ENCODE measurements around the gene PRCP.
"Not testable (repeated sequence)": the region's sequence is repeated elsewhere in the genome, so short reads cannot be mapped to it uniquely, and the experiment has no call there.

Gene PRCP

GRCh38 chr11:82867495-82868082 is 32.6 kb downstream of the PRCP start:
- Histone ChIP-seq H3K27ac (ENCODE audit: low read length) (no peak overlapping the region), H3K4me3 (ENCODE audit: low read depth in 1 of 2, low read length in 2 of 2) (peak overlapping the region in 1 of 2 donors; percentile 50), H3K27me3 (ENCODE audit: low read depth, low read length) (no peaks in the 10 kb centered on the region), H3K9me3 (ENCODE audit: control insufficient read depth in 1 of 2, low read length in 2 of 2) (no peaks in the 10 kb centered on the region), H3K36me3 (ENCODE audit: control insufficient read depth in 1 of 2, insufficient read depth in 2 of 2, low read length in 2 of 2) (no peaks in the 10 kb centered on the region), H3K4me1 (ENCODE audit: control insufficient read depth in 1 of 2, insufficient read depth in 2 of 2, low read length in 2 of 2) (peaks cover 5 to 14% of the 10 kb centered on the region in 2 donors)

- no peaks in the 10 kb centered on the region for H3K27me3 ChIP-seq (ENCODE audit: low read depth, low read length)
- H3K4me3 ChIP-seq (ENCODE audit: low read depth in 1 of 2, low read length in 2 of 2), result no peak overlapping the region
- H3K9me3 ChIP-seq (ENCODE audit: control insufficient read depth in 1 of 2, low read length in 2 of 2), result no peaks in the 10 kb centered on the region
- no peak overlapping the region for H3K27ac ChIP-seq (ENCODE audit: low read length)
- peaks cover 5 to 14% of the 10 kb centered on the region in 2 donors for H3K4me1 ChIP-seq (ENCODE audit: control insufficient read depth in 1 of 2, insufficient read depth in 2 of 2, low read length in 2 of 2)
- no peaks in the 10 kb centered on the region for H3K36me3 ChIP-seq (ENCODE audit: control insufficient read depth in 1 of 2, insufficient read depth in 2 of 2, low read length in 2 of 2)
Measured at GRCh38 chr11:82865841-82866240, 34.4 kb downstream of the PRCP start.

- Histone ChIP-seq H3K36me3 (ENCODE audit: control insufficient read depth in 1 of 2, insufficient read depth in 2 of 2, low read length in 2 of 2) (no peaks in the 10 kb centered on the region), H3K4me3 (ENCODE audit: low read depth in 1 of 2, low read length in 2 of 2) (no peak overlapping the region), H3K27ac (ENCODE audit: low read length) (no peak overlapping the region), H3K27me3 (ENCODE audit: low read depth, low read length) (no peaks in the 10 kb centered on the region), H3K4me1 (ENCODE audit: control insufficient read depth in 1 of 2, insufficient read depth in 2 of 2, low read length in 2 of 2) (peaks cover 5 to 9% of the 10 kb centered on the region in 2 donors), H3K9me3 (ENCODE audit: control insufficient read depth in 1 of 2, low read length in 2 of 2) (no peaks in the 10 kb centered on the region)
Measured at GRCh38 chr11:82864268-82864667, 36.0 kb downstream of the PRCP start.

GRCh38 chr11:82863209-82863608 is 37.0 kb downstream of the PRCP start:
- H3K36me3 ChIP-seq (ENCODE audit: control insufficient read depth in 1 of 2, insufficient read depth in 2 of 2, low read length in 2 of 2), result no peaks in the 10 kb centered on the region
- no peaks in the 10 kb centered on the region for H3K9me3 ChIP-seq (ENCODE audit: control insufficient read depth in 1 of 2, low read length in 2 of 2)
- no peaks in the 10 kb centered on the region for H3K27me3 ChIP-seq (ENCODE audit: low read depth, low read length)
- peaks cover 5 to 9% of the 10 kb centered on the region in 2 donors for H3K4me1 ChIP-seq (ENCODE audit: control insufficient read depth in 1 of 2, insufficient read depth in 2 of 2, low read length in 2 of 2)
- no peak overlapping the region for H3K27ac ChIP-seq (ENCODE audit: low read length)
- H3K4me3 ChIP-seq (ENCODE audit: low read depth in 1 of 2, low read length in 2 of 2), result no peak overlapping the region

- no peaks in the 10 kb centered on the region for H3K9me3 ChIP-seq (ENCODE audit: control insufficient read depth in 1 of 2, low read length in 2 of 2)
- H3K4me1 ChIP-seq (ENCODE audit: control insufficient read depth in 1 of 2, insufficient read depth in 2 of 2, low read length in 2 of 2), result peaks cover 5 to 9% of the 10 kb centered on the region in 2 donors
- H3K27ac ChIP-seq (ENCODE audit: low read length), result no peak overlapping the region
- H3K27me3 ChIP-seq (ENCODE audit: low read depth, low read length), result no peaks in the 10 kb centered on the region
- no peak overlapping the region for H3K4me3 ChIP-seq (ENCODE audit: low read depth in 1 of 2, low read length in 2 of 2)
- peaks cover 5 to 8% of the 10 kb centered on the region in 2 donors for H3K36me3 ChIP-seq (ENCODE audit: control insufficient read depth in 1 of 2, insufficient read depth in 2 of 2, low read length in 2 of 2)
Measured at GRCh38 chr11:82862379-82862778, 37.9 kb downstream of the PRCP start.

GRCh38 chr11:82859750-82860149 is 40.5 kb downstream of the PRCP start:
- no peak overlapping the region for H3K4me3 ChIP-seq (ENCODE audit: low read depth in 1 of 2, low read length in 2 of 2)
- H3K4me1 ChIP-seq (ENCODE audit: control insufficient read depth in 1 of 2, insufficient read depth in 2 of 2, low read length in 2 of 2), result peaks cover 5 to 9% of the 10 kb centered on the region in 2 donors
- no peaks in the 10 kb centered on the region for H3K27me3 ChIP-seq (ENCODE audit: low read depth, low read length)

GRCh38 chr11:82858556-82859091 is 41.6 kb downstream of the PRCP start:
- peaks cover 7 to 10% of the 10 kb centered on the region in 2 donors for H3K36me3 ChIP-seq (ENCODE audit: control insufficient read depth in 1 of 2, insufficient read depth in 2 of 2, low read length in 2 of 2)
- H3K4me3 ChIP-seq (ENCODE audit: low read depth in 1 of 2, low read length in 2 of 2), result no peak overlapping the region
- no peaks in the 10 kb centered on the region for H3K27me3 ChIP-seq (ENCODE audit: low read depth, low read length)
- H3K9me3 ChIP-seq (ENCODE audit: control insufficient read depth in 1 of 2, low read length in 2 of 2), result no peaks in the 10 kb centered on the region
- H3K4me1 ChIP-seq (ENCODE audit: control insufficient read depth in 1 of 2, insufficient read depth in 2 of 2, low read length in 2 of 2), result peaks cover under 1 to 1% of the 10 kb centered on the region in 2 donors
- no peak overlapping the region for H3K27ac ChIP-seq (ENCODE audit: low read length)

More at GRCh38 chr11:82859750-82860149, 40.5 kb downstream of the PRCP start:
- no peaks in the 10 kb centered on the region for H3K9me3 ChIP-seq (ENCODE audit: control insufficient read depth in 1 of 2, low read length in 2 of 2)
- peaks cover 7 to 10% of the 10 kb centered on the region in 2 donors for H3K36me3 ChIP-seq (ENCODE audit: control insufficient read depth in 1 of 2, insufficient read depth in 2 of 2, low read length in 2 of 2)
- no peak overlapping the region for H3K27ac ChIP-seq (ENCODE audit: low read length)

- Histone ChIP-seq H3K4me1 (ENCODE audit: control insufficient read depth in 1 of 2, insufficient read depth in 2 of 2, low read length in 2 of 2) (no peaks in the 10 kb centered on the region), H3K36me3 (ENCODE audit: control insufficient read depth in 1 of 2, insufficient read depth in 2 of 2, low read length in 2 of 2) (peaks cover 7 to 10% of the 10 kb centered on the region in 2 donors), H3K27ac (ENCODE audit: low read length) (no peak overlapping the region), H3K9me3 (ENCODE audit: control insufficient read depth in 1 of 2, low read length in 2 of 2) (no peaks in the 10 kb centered on the region), H3K27me3 (ENCODE audit: low read depth, low read length) (no peaks in the 10 kb centered on the region), H3K4me3 (ENCODE audit: low read depth in 1 of 2, low read length in 2 of 2) (no peak overlapping the region)
Measured at GRCh38 chr11:82858133-82858532, 42.1 kb downstream of the PRCP start.

- no peaks in the 10 kb centered on the region for H3K27me3 ChIP-seq (ENCODE audit: low read depth, low read length)
- no peak overlapping the region for H3K27ac ChIP-seq (ENCODE audit: low read length)
- no peak overlapping the region for H3K4me3 ChIP-seq (ENCODE audit: low read depth in 1 of 2, low read length in 2 of 2)
- no peaks in the 10 kb centered on the region for H3K9me3 ChIP-seq (ENCODE audit: control insufficient read depth in 1 of 2, low read length in 2 of 2)
- H3K4me1 ChIP-seq (ENCODE audit: control insufficient read depth in 1 of 2, insufficient read depth in 2 of 2, low read length in 2 of 2), result no peaks in the 10 kb centered on the region
- peaks cover 7 to 10% of the 10 kb centered on the region in 2 donors for H3K36me3 ChIP-seq (ENCODE audit: control insufficient read depth in 1 of 2, insufficient read depth in 2 of 2, low read length in 2 of 2)
Measured at GRCh38 chr11:82857145-82857544, 43.1 kb downstream of the PRCP start.

- Histone ChIP-seq H3K9me3 (ENCODE audit: control insufficient read depth in 1 of 2, low read length in 2 of 2) (no peaks in the 10 kb centered on the region), H3K4me1 (ENCODE audit: control insufficient read depth in 1 of 2, insufficient read depth in 2 of 2, low read length in 2 of 2) (no peaks in the 10 kb centered on the region), H3K4me3 (ENCODE audit: low read depth in 1 of 2, low read length in 2 of 2) (no peak overlapping the region), H3K27me3 (ENCODE audit: low read depth, low read length) (no peaks in the 10 kb centered on the region), H3K27ac (ENCODE audit: low read length) (no peak overlapping the region), H3K36me3 (ENCODE audit: control insufficient read depth in 1 of 2, insufficient read depth in 2 of 2, low read length in 2 of 2) (peaks cover 7 to 10% of the 10 kb centered on the region in 2 donors)
Measured at GRCh38 chr11:82855616-82856015, 44.6 kb downstream of the PRCP start.

GRCh38 chr11:82854916-82855315 is 45.3 kb downstream of the PRCP start:
- H3K36me3 ChIP-seq (ENCODE audit: control insufficient read depth in 1 of 2, insufficient read depth in 2 of 2, low read length in 2 of 2), result peaks cover 7 to 10% of the 10 kb centered on the region in 2 donors
- H3K27ac ChIP-seq (ENCODE audit: low read length); H3K27me3 ChIP-seq (ENCODE audit: low read depth, low read length); H3K4me3 ChIP-seq (ENCODE audit: low read depth in 1 of 2, low read length in 2 of 2); H3K4me1 ChIP-seq (ENCODE audit: control insufficient read depth in 1 of 2, insufficient read depth in 2 of 2, low read length in 2 of 2); H3K9me3 ChIP-seq (ENCODE audit: control insufficient read depth in 1 of 2, low read length in 2 of 2): not testable (repeated sequence)

GRCh38 chr11:82854242-82854641 is 46.0 kb downstream of the PRCP start:
- Histone ChIP-seq H3K4me1 (ENCODE audit: control insufficient read depth in 1 of 2, insufficient read depth in 2 of 2, low read length in 2 of 2) (no peaks in the 10 kb centered on the region), H3K4me3 (ENCODE audit: low read depth in 1 of 2, low read length in 2 of 2) (no peak overlapping the region), H3K27me3 (ENCODE audit: low read depth, low read length) (no peaks in the 10 kb centered on the region), H3K36me3 (ENCODE audit: control insufficient read depth in 1 of 2, insufficient read depth in 2 of 2, low read length in 2 of 2) (peaks cover 7 to 14% of the 10 kb centered on the region in 2 donors), H3K9me3 (ENCODE audit: control insufficient read depth in 1 of 2, low read length in 2 of 2) (no peaks in the 10 kb centered on the region), H3K27ac (ENCODE audit: low read length) (no peak overlapping the region)

Measured in muscle layer of duodenum (tissue), 2 donors.